H1 (cell line): ENCODE data around the gene NTN5. TPM values are rescaled to one million over a fixed set of nuclear protein-coding genes. Genes with fewer than 3 reads are reported as not detected.

Experiments used
- CTCF ChIA-PET: fragments of 300-600 bp; sonication (Branson Sonifier 250); formaldehyde crosslinking; loops from one replicate; lab custom pipeline; 2021; ENCODE audit not compliant: partially characterized antibody; lab: Charles Lee
- POLR2A ChIA-PET: fragments of 300-600 bp; sonication (Branson Sonifier 250); formaldehyde crosslinking; loops from one replicate; lab custom pipeline; 2021; ENCODE audit warnings: inconsistent platforms; ENCODE audit not compliant: partially characterized antibody; lab: Charles Lee
- DNase-seq, 2 experiments: peaks; one replicate each; pipeline versions ENCODE4 v3.0.0 to v3.0.0-alpha.2; 2010 to 2022; ENCODE audit warnings: low spot score in 2 of 2, low read depth in 1 of 2, mixed read lengths in 1 of 2
- FAIRE-seq: peaks from 2 replicates; lab custom pipeline; 2011; peaks lifted over from hg19 to GRCh38; lab: Jason Lieb, UNC
- H2AFZ ChIP-seq: 2 replicates; pipeline ENCODE4 v1.8.1; 2012; ENCODE audit warnings: low read length, inconsistent platforms
- H2AK5ac ChIP-seq: 2 replicates; pipeline ENCODE4 v1.6.1; 2013; ENCODE audit warnings: low read depth, low read length
- H2BK120ac ChIP-seq: replicated peaks from 2 replicates; pipeline ENCODE3; 2013; ENCODE audit warnings: low read depth, low read length, inconsistent platforms
- H2BK12ac ChIP-seq: 2 replicates; pipeline ENCODE4 v1.6.1; 2013; ENCODE audit warnings: low read depth, low read length
- H2BK15ac ChIP-seq: 2 replicates; pipeline ENCODE4 v1.6.1; 2013; ENCODE audit warnings: low read length
- H2BK20ac ChIP-seq: 2 replicates; pipeline ENCODE4 v1.6.1; 2013; ENCODE audit warnings: low read length
- H2BK5ac ChIP-seq: 2 replicates; pipeline ENCODE4 v1.6.1; 2013; ENCODE audit warnings: low read depth, low read length
- H3K14ac ChIP-seq: 2 replicates; pipeline ENCODE4 v1.6.1; 2013; ENCODE audit warnings: inconsistent platforms; ENCODE audit not compliant: insufficient read length
- H3K18ac ChIP-seq: 2 replicates; pipeline ENCODE4 v1.6.1; 2013; ENCODE audit warnings: low read length; ENCODE audit errors: extremely low read depth
- H3K23ac ChIP-seq: 2 replicates; pipeline ENCODE4 v1.6.1; 2013; ENCODE audit warnings: inconsistent platforms; ENCODE audit not compliant: insufficient read length
- H3K23me2 ChIP-seq: 2 replicates; pipeline ENCODE4 v1.6.1; 2013; ENCODE audit warnings: low read depth, low read length
- H3K27ac ChIP-seq: 2 replicates; pipeline ENCODE4 v1.6.1; 2011; ENCODE audit warnings: low read depth, low read length, inconsistent platforms
- H3K27me3 ChIP-seq, 4 experiments: replicated peaks in 1 of 4; 1 replicate in 1 of 4; 2 replicates in 3 of 4; pipeline versions ENCODE4 v1.6.1 to v1.8.1; 2011 to 2013; ENCODE audit warnings: low read length in 3 of 4, mild to moderate bottlenecking in 3 of 4, inconsistent platforms in 2 of 4, mixed read lengths in 2 of 4, moderate library complexity in 1 of 4; ENCODE audit not compliant: control insufficient read depth in 3 of 4, insufficient read depth in 3 of 4; ENCODE audit errors: extremely low read depth in 1 of 4
- H3K36me3 ChIP-seq, 4 experiments: 2 replicates each; pipeline versions ENCODE4 v1.6.1 to v1.8.1; 2011 to 2013; ENCODE audit warnings: mild to moderate bottlenecking in 4 of 4, low read length in 3 of 4, moderate library complexity in 2 of 4, control low read depth in 1 of 4, inconsistent platforms in 1 of 4; ENCODE audit not compliant: insufficient read depth in 4 of 4, control insufficient read depth in 2 of 4
- H3K4ac ChIP-seq: replicated peaks from 2 replicates; pipeline ENCODE3; 2013; ENCODE audit warnings: low read length, low read depth, mixed read lengths, inconsistent platforms; ENCODE audit not compliant: insufficient read length
- H3K4me1 ChIP-seq, 4 experiments: replicated peaks in 1 of 4; 1 replicate in 1 of 4; 2 replicates in 3 of 4; pipeline versions ENCODE4 v1.6.1 to v1.8.1; 2011 to 2013; ENCODE audit warnings: low read length in 3 of 4, inconsistent platforms in 2 of 4, mixed read lengths in 1 of 4; ENCODE audit not compliant: insufficient read depth in 4 of 4, control insufficient read depth in 3 of 4
- H3K4me2 ChIP-seq, 2 experiments: 2 replicates each; pipeline versions ENCODE4 v1.6.1 to v1.8.1; 2011 to 2013; ENCODE audit warnings: low read depth in 2 of 2, low read length in 2 of 2, control low read depth in 1 of 2, inconsistent platforms in 1 of 2, mild to moderate bottlenecking in 1 of 2; ENCODE audit not compliant: insufficient read depth in 1 of 2
- H3K4me3 ChIP-seq, 4 experiments: fragments of 200-600, 300-600 bp in 1 of 4; sonication (generic), shearing (Covaris generic), sonication (Bioruptor Twin) in 1 of 4; 2 replicates each; pipeline versions ENCODE4 v1.5.1 to v1.8.1; 2011 to 2016; ENCODE audit warnings: low read length in 4 of 4, low read depth in 3 of 4, control low read depth in 2 of 4, inconsistent platforms in 2 of 4, mild to moderate bottlenecking in 2 of 4, mixed read lengths in 1 of 4, moderate library complexity in 1 of 4; ENCODE audit not compliant: insufficient read depth in 2 of 4; ENCODE audit errors: extremely low read depth in 1 of 4
- H3K56ac ChIP-seq: replicated peaks from 2 replicates; pipeline ENCODE3; 2013; ENCODE audit warnings: low read depth, mild to moderate bottlenecking, mixed read lengths, low read length, inconsistent platforms; ENCODE audit not compliant: insufficient read length
- H3K79me1 ChIP-seq: 2 replicates; pipeline ENCODE4 v1.6.1; 2013; ENCODE audit warnings: low read depth, low read length, control low read depth
- H3K79me2 ChIP-seq, 2 experiments: 2 replicates each; pipeline versions ENCODE4 v1.6.1 to v1.8.1; 2012 to 2013; ENCODE audit warnings: low read length in 2 of 2, mild to moderate bottlenecking in 2 of 2, inconsistent platforms in 1 of 2; ENCODE audit not compliant: insufficient read depth in 2 of 2, control insufficient read depth in 1 of 2
- H3K9ac ChIP-seq, 4 experiments: replicated peaks in 1 of 4; 1 replicate in 1 of 4; 2 replicates in 3 of 4; pipeline versions ENCODE4 v1.6.1 to v1.8.1; 2011 to 2013; ENCODE audit warnings: low read depth in 3 of 4, low read length in 3 of 4, control low read depth in 2 of 4, mild to moderate bottlenecking in 2 of 4, moderate library complexity in 2 of 4, inconsistent platforms in 1 of 4; ENCODE audit errors: extremely low read depth in 1 of 4
- H3K9me3 ChIP-seq, 2 experiments: 2 replicates each; pipeline versions ENCODE4 v1.6.1 to v1.8.1; 2012 to 2013; ENCODE audit warnings: mild to moderate bottlenecking in 2 of 2, moderate library complexity in 2 of 2, control low read depth in 1 of 2, inconsistent platforms in 1 of 2, low read depth in 1 of 2, low read length in 1 of 2, mixed read lengths in 1 of 2; ENCODE audit not compliant: insufficient read depth in 2 of 2
- H4K20me1 ChIP-seq, 2 experiments: replicated peaks in 1 of 2; 2 replicates each; pipeline versions ENCODE3 to v1.8.1; 2011 to 2013; ENCODE audit warnings: inconsistent platforms in 2 of 2, low read length in 2 of 2, mild to moderate bottlenecking in 1 of 2; ENCODE audit not compliant: insufficient read depth in 2 of 2, control insufficient read depth in 1 of 2
- H4K5ac ChIP-seq: 2 replicates; pipeline ENCODE4 v1.6.1; 2013; ENCODE audit warnings: low read length, low read depth, mixed read lengths, inconsistent platforms; ENCODE audit not compliant: insufficient read length
- H4K8ac ChIP-seq: 2 replicates; pipeline ENCODE4 v1.8.0; 2013; ENCODE audit warnings: mild to moderate bottlenecking, moderate library complexity, low read length, inconsistent platforms; ENCODE audit not compliant: insufficient read depth; ENCODE audit errors: extremely low read depth
- H4K91ac ChIP-seq: replicated peaks from 2 replicates; pipeline ENCODE3; 2013; ENCODE audit warnings: low read length, mixed read lengths, inconsistent platforms; ENCODE audit not compliant: insufficient read length
- CREB1 ChIP-seq: IDR thresholded peaks from 2 replicates; pipeline ENCODE4 v1.6.1; 2012; ENCODE audit warnings: inconsistent platforms
- TAF1 ChIP-seq: IDR thresholded peaks from 2 replicates; pipeline ENCODE4 v1.6.1; 2011; ENCODE audit warnings: mild to moderate bottlenecking, low read depth, low read length
- TAF7 ChIP-seq: optimal IDR thresholded peaks from 2 replicates; pipeline ENCODE3; 2011; ENCODE audit warnings: low read depth, mild to moderate bottlenecking, inconsistent platforms, low read length, moderate library complexity, borderline replicate concordance
- WGBS, 2 experiments: shearing (Covaris generic) in 1 of 2; methylation state at CpG; one replicate each; pipeline versions ENCODE4 v1.1.6 to v1.1.7; 2013 to 2015; ENCODE audit warnings: low lambda C conversion rate in 2 of 2, mixed read lengths in 2 of 2, inconsistent platforms in 1 of 2, low coverage in 1 of 2, missing lambda C conversion rate in 1 of 2; ENCODE audit not compliant: insufficient replicate concordance in 2 of 2, insufficient coverage in 1 of 2, insufficient read length in 1 of 2; ENCODE audit errors: extremely low coverage in 1 of 2, missing lambda C conversion rate in 1 of 2; 5-methylcytosine and 5-hydroxymethylcytosine counted together
- polyA plus RNA-seq, 7 experiments: library from polyadenylated mRNA; depleted of rRNA in 3 of 7; stranded (reverse) in 5 of 7; unstranded in 2 of 7; fragments of >200 nt in 5 of 7; fragments of 200-250 nt in 2 of 7; gene quantifications; 1 replicate in 5 of 7; 2 replicates in 1 of 7; 4 replicates in 1 of 7; pipeline versions ENCODE4 v1.2.1 to v1.2.3, GENCODE V29; 2011 to 2013; ENCODE audit warnings: missing spikeins in 2 of 7, mixed read lengths in 2 of 7
- total RNA-seq: library from RNA; stranded (reverse); fragmentation: NEBNext Ultra II Directional; extraction: Animal tissue kit (Norgen Biotek cat#: 25700); gene quantifications from 2 replicates; pipeline ENCODE4 v1.2.1, GENCODE V29; 2021

Gene NTN5
- total and polyA plus RNA-seq, 2 of the 8 experiments (the other 6 are each of a cell fraction or from before 2014, with no cell fraction given): 0.47 to 0.85 TPM

DNA sequence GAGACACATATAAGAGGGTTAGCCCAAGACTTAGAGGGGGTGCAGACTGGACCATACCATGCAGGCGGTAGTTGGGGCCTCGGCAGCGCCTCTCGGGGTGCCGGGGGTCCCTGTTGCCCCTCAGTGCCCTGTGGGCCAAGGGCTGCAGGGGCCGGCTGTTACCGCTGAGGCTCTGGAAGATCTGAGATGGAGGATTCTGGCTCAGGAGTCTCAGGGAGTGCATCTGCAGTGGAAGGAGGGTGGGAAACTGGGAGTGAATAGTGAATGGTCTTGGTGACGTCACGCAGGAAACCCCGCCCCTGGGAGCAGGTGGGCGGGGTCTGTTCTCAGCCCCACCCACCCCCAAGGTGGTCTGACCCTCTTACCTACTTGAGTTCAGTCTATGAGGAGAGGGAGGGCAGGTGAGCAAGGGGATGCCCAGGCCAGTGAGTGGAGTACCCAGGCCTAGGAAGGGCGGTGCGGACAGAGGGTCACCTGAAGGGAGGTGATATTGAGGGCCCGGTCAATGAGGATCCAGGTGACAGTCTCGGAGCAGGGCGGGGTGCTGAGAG, 33.9 kb downstream of the NTN5 start:
- no peaks in the 10 kb centered on the region for H3K9me3 ChIP-seq
- H2BK5ac ChIP-seq: peak overlapping the region; percentile 94
- peak overlapping the region; percentile 64 for H3K18ac ChIP-seq
- H3K4me1 ChIP-seq: peaks cover 9 to 26% (median 18%) of the 10 kb centered on the region in 4 experiments
- peaks cover 0 to 4% of the 10 kb centered on the region in 2 experiments; a peak in 1 of 4 replicates for H3K79me2 ChIP-seq
- H2BK120ac ChIP-seq: peak overlapping the region; percentile 5
- no peak overlapping the region for H3K14ac ChIP-seq
- TF ChIP-seq CREB1 (peak; percentile 78), TAF1 (0 out of 2 replicates have a peak, but pooled peaks have one; percentile 42), TAF7 (no peak)
- ChIA-PET POLR2A (interaction anchor here (0.8 to 5.6 kb wide), 5 partner anchors 9 to 325 kb away, joined by 3 to 28 read pairs (median 4); partner anchors contain the start of genes FUT2, RPL18 and SPHK2), CTCF (interaction anchor here (0.6 to 1.1 kb wide), 3 partner anchors 9 to 149 kb away, joined by 3 read pairs; no protein-coding TSS in a partner anchor)
- peak overlapping the region; percentile 92; the same call in 1 of the 2 replicates for H2BK15ac ChIP-seq
- H3K27ac ChIP-seq: peak overlapping the region; percentile 70
- H3K9ac ChIP-seq: peak overlapping the region in 2 of 4 experiments; percentile 14 to 20; a peak in 2 of 7 replicates
- peak overlapping the region in 3 of 4 experiments; percentile 0 to 67 (median 43); a peak in 4 of 8 replicates for H3K4me3 ChIP-seq
- peaks cover 0 to 2% (median 0%) of the 10 kb centered on the region in 4 experiments; a peak in 2 of 7 replicates for H3K27me3 ChIP-seq
- peak overlapping the region; percentile 65 to 94 for H3K4me2 ChIP-seq
- H4K8ac ChIP-seq: no peak overlapping the region
- H2BK12ac ChIP-seq: peak overlapping the region; percentile 97
- peaks cover 25% of the 10 kb centered on the region for H3K23me2 ChIP-seq
- DNase-seq: peak in 1 of 2 experiments; percentile 86
- H3K23ac ChIP-seq: no peak overlapping the region
- H2AK5ac ChIP-seq: peak overlapping the region; percentile 98
- no peak overlapping the region for H2AFZ ChIP-seq
- WGBS, 2 experiments: 86% methylated on average over 15 of the region's 16 CpGs; no CpG with 5 or more reads in 1 of the 2 experiments
- no peaks in the 10 kb centered on the region for H4K20me1 ChIP-seq
- H3K4ac ChIP-seq: no peak overlapping the region
- H3K56ac ChIP-seq: no peak overlapping the region
- H4K5ac ChIP-seq: peak overlapping the region; percentile 8
- peak overlapping the region; percentile 92 for H2BK20ac ChIP-seq
- no peaks in the 10 kb centered on the region for H3K79me1 ChIP-seq
- H3K36me3 ChIP-seq: no peaks in the 10 kb centered on the region
- FAIRE-seq: no peak
- peak overlapping the region; percentile 0 for H4K91ac ChIP-seq
